ENCODE results near the gene QTRT2. TPM values are rescaled to one million over a fixed set of nuclear protein-coding genes. Genes with fewer than 3 reads are reported as not detected.

QTRT2 gene
- total RNA-seq, 1 donor from 2014 or later, result 40.2 TPM

DNA sequence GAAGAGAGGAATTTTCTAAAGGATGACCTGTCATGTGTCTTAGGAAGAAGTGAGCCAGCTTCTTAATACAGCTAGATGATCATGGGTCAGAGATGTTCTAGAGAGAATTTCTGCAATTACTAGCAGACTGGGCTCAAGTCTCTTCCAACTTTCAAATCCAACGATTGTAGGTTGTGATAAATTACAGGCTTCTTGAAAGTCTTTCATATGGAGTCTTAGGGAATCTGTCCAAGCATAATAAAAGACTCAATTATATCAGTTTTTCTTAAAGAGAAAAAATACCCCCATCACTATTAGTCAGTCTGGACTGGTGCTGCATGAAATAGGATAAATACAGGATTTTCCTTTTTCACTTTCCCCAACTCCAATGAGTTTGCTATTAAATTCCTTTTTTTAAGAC is 63.2 kb downstream of the QTRT2 start:
- H3K9me3 Mint-ChIP-seq, result no peaks in the 10 kb centered on the region
- TF ChIP-seq, protein P1, sequence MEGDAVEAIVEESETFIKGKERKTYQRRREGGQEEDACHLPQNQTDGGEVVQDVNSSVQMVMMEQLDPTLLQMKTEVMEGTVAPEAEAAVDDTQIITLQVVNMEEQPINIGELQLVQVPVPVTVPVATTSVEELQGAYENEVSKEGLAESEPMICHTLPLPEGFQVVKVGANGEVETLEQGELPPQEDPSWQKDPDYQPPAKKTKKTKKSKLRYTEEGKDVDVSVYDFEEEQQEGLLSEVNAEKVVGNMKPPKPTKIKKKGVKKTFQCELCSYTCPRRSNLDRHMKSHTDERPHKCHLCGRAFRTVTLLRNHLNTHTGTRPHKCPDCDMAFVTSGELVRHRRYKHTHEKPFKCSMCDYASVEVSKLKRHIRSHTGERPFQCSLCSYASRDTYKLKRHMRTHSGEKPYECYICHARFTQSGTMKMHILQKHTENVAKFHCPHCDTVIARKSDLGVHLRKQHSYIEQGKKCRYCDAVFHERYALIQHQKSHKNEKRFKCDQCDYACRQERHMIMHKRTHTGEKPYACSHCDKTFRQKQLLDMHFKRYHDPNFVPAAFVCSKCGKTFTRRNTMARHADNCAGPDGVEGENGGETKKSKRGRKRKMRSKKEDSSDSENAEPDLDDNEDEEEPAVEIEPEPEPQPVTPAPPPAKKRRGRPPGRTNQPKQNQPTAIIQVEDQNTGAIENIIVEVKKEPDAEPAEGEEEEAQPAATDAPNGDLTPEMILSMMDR (conservative IDR thresholded peaks at IDR 0.05), result no peak

DNA sequence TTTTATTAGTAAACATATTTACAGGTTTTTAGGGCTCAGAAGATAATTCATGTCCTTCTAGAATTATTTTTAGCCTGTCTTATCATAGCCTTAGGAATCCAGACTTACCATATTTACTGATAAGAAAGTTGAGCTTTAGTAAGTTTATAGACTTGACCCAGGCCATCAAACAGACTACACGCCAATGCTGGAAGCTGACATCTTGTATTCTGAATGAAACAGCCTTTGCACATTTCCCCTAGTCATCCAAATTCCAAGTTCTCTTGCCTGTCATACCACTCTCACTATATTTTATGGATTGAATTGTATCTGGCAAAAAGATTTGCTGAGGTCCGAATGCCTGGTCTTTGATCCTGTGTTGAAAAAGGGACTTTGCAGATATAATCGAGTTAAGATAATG is 63.7 kb downstream of the QTRT2 start:
- H3K27ac Mint-ChIP-seq (ENCODE audit: unreplicated experiment), result no peak overlapping the region

More for the DNA sequence above, 63.2 kb downstream of the QTRT2 start:
- Mint-ChIP-seq H3K27me3 (ENCODE audit: low read depth) (no peaks in the 10 kb centered on the region), H3K4me3 (no peak overlapping the region), H3K27ac (ENCODE audit: unreplicated experiment) (no peak overlapping the region), H3K4me1 (peaks cover 33% of the 10 kb centered on the region), H3K36me3 (ENCODE audit: low read depth) (no peaks in the 10 kb centered on the region)
- DNase-seq (ENCODE audit: low read depth, low spot score), result no peak

DNA sequence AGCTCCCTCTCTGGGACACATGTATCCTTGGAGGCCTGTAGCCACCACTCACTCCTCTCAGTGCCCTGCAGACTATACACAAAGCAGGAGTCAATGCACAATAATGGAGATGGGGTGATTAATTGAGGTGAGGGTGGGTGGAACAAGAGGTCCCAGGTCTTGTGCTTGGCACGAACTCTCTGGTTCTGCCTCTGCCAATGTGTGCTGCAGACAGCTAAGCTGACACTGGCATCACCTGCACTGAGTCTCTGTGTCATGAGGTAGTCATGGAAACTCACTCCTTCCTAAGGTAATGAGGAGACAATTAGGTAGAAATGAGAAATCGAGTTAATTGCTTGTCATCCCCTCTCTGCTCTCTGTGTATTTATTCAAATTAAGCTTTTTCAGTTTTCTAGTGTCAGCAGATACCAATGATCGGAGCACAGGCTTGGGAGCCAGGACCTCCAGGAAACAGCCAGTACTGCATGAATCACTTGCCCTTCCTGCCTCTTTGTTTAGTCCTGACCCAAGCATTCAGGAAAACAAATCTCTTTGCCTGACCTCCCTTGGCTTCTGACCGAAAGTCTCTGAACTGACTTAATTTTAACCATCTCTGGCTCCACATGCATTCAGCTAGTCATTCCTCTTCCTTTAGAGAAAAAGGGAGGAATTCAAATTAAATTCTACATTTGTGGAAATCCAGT is 65.6 kb downstream of the QTRT2 start:
- H3K9me3 Mint-ChIP-seq, result no peaks in the 10 kb centered on the region
- peak overlapping the region; percentile 28 for H3K27ac Mint-ChIP-seq (ENCODE audit: unreplicated experiment)
- H3K27me3 Mint-ChIP-seq (ENCODE audit: low read depth), result no peaks in the 10 kb centered on the region
- TF ChIP-seq, protein P1 (conservative IDR thresholded peaks at IDR 0.05), result no peak
- H3K36me3 Mint-ChIP-seq (ENCODE audit: low read depth), result no peaks in the 10 kb centered on the region
- DNase-seq (ENCODE audit: low read depth, low spot score), result no peak
- no peak overlapping the region for H3K4me3 Mint-ChIP-seq
- H3K4me1 Mint-ChIP-seq, result peaks cover 33% of the 10 kb centered on the region

More for the DNA sequence above, 63.7 kb downstream of the QTRT2 start:
- Mint-ChIP-seq H3K27me3 (ENCODE audit: low read depth) (no peaks in the 10 kb centered on the region), H3K36me3 (ENCODE audit: low read depth) (no peaks in the 10 kb centered on the region), H3K4me1 (peaks cover 33% of the 10 kb centered on the region), H3K4me3 (no peak overlapping the region), H3K9me3 (no peaks in the 10 kb centered on the region)
- no peak for DNase-seq (ENCODE audit: low read depth, low spot score)
- TF ChIP-seq, protein P1 (conservative IDR thresholded peaks at IDR 0.05), result no peak

DNA sequence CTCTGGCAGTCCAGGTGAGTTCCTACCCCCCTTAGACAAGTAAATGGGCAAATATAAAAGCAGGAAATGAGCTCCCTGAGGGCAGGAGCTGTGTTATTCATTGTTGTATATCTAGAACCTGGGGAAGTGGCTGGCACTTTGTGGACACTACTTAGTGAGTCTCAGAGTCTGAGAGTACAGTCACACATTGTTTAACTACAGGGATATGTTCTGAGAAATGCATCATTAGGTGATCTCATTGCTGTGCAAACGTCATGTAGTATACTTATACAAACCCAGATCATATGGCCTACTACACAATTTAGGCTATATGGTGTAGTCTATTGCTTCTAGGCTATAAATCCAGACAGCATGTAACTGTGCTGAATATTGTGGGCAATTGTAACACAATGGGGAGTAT is 69.9 kb downstream of the QTRT2 start:
- no peak overlapping the region for H3K27ac Mint-ChIP-seq (ENCODE audit: unreplicated experiment)
- no peaks in the 10 kb centered on the region for H3K36me3 Mint-ChIP-seq (ENCODE audit: low read depth)
- TF ChIP-seq, protein P1 (conservative IDR thresholded peaks at IDR 0.05), result no peak

DNA sequence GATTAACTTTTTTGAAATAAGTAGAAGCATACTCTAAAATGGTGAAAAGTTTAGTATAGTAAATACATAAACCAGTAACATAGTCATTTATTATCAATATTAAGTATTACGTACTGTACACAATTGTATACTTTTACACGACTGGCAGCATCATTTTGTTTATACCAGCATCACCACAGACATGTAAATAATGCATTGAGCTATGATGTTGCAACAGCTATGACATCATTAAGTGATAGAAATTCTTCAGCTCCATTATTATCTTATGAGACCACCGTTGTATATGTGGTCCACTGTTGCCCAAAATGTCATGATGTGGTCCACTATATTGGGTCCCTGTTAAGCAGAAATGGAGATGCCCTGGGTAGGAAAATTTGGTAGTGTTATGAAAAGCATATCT is 71.0 kb downstream of the QTRT2 start:
- peaks cover 15% of the 10 kb centered on the region for H3K4me1 Mint-ChIP-seq
- H3K4me3 Mint-ChIP-seq, result no peak overlapping the region
- H3K36me3 Mint-ChIP-seq (ENCODE audit: low read depth), result no peaks in the 10 kb centered on the region
- no peaks in the 10 kb centered on the region for H3K27me3 Mint-ChIP-seq (ENCODE audit: low read depth)
- TF ChIP-seq, protein P1 (conservative IDR thresholded peaks at IDR 0.05), result no peak
- DNase-seq (ENCODE audit: low read depth, low spot score), result no peak
- no peaks in the 10 kb centered on the region for H3K9me3 Mint-ChIP-seq
- H3K27ac Mint-ChIP-seq (ENCODE audit: unreplicated experiment), result no peak overlapping the region

More for the DNA sequence above, 69.9 kb downstream of the QTRT2 start:
- no peak overlapping the region for H3K4me3 Mint-ChIP-seq
- H3K27me3 Mint-ChIP-seq (ENCODE audit: low read depth), result no peaks in the 10 kb centered on the region
- no peaks in the 10 kb centered on the region for H3K9me3 Mint-ChIP-seq
- H3K4me1 Mint-ChIP-seq, result peaks cover 26% of the 10 kb centered on the region
- DNase-seq (ENCODE audit: low read depth, low spot score), result no peak
